ENCODE measurements around the gene KLHL35.

Gene KLHL35

GRCh38 chr11:75443043-75443442 is 10.0 kb upstream of the KLHL35 start:
- H3K27me3 ChIP-seq (ENCODE audit: insufficient read depth, poor library complexity, severe bottlenecking) = peaks cover 12% of the 10 kb centered on the region
- TF ChIP-seq GABPA (IDR thresholded peaks at IDR 0.05; ENCODE audit: low read depth) (no peak), REST (IDR thresholded peaks at IDR 0.05; ENCODE audit: insufficient replicate concordance, low read depth) (no peak), SPI1 (IDR thresholded peaks at IDR 0.05; ENCODE audit: borderline replicate concordance, low read depth) (no peak), CTCF (IDR thresholded peaks at IDR 0.05; ENCODE audit: insufficient read depth, low read length) (no peak), POLR2AphosphoS5 (IDR thresholded peaks at IDR 0.05; ENCODE audit: low read depth) (no peak)

GRCh38 chr11:75442161-75442885 is 9.3 kb upstream of the KLHL35 start:
- H3K27ac ChIP-seq (replicated peaks) = no peak overlapping the region
- TF ChIP-seq CTCF (IDR thresholded peaks at IDR 0.05; ENCODE audit: insufficient read depth, low read length) (no peak), REST (IDR thresholded peaks at IDR 0.05; ENCODE audit: insufficient replicate concordance, low read depth) (no peak), SPI1 (IDR thresholded peaks at IDR 0.05; ENCODE audit: borderline replicate concordance, low read depth) (no peak), GABPA (IDR thresholded peaks at IDR 0.05; ENCODE audit: low read depth) (no peak), POLR2AphosphoS5 (IDR thresholded peaks at IDR 0.05; ENCODE audit: low read depth) (no peak)
- H3K27me3 ChIP-seq (ENCODE audit: insufficient read depth, poor library complexity, severe bottlenecking) = peaks cover 12% of the 10 kb centered on the region

More at GRCh38 chr11:75443043-75443442, 10.0 kb upstream of the KLHL35 start:
- H3K4me3 ChIP-seq (replicated peaks; ENCODE audit: insufficient read depth, low read length) = no peak overlapping the region
- H3K27ac ChIP-seq (replicated peaks) = no peak overlapping the region
- no peak for DNase-seq (ENCODE audit: low read depth in 1 of 2, low spot score in 1 of 2)

GRCh38 chr11:75441804-75442132 is 8.8 kb upstream of the KLHL35 start:
- Histone ChIP-seq H3K27me3 (ENCODE audit: insufficient read depth, poor library complexity, severe bottlenecking) (peaks cover 12% of the 10 kb centered on the region), H3K27ac (replicated peaks) (no peak overlapping the region)
- TF ChIP-seq GABPA (IDR thresholded peaks at IDR 0.05; ENCODE audit: low read depth) (no peak), CTCF (IDR thresholded peaks at IDR 0.05; ENCODE audit: insufficient read depth, low read length) (no peak), SPI1 (IDR thresholded peaks at IDR 0.05; ENCODE audit: borderline replicate concordance, low read depth) (no peak)

More at GRCh38 chr11:75442161-75442885, 9.3 kb upstream of the KLHL35 start:
- DNase-seq (ENCODE audit: low read depth in 1 of 2, low spot score in 1 of 2) = no peak
- H3K4me3 ChIP-seq (replicated peaks; ENCODE audit: insufficient read depth, low read length) = no peak overlapping the region

More at GRCh38 chr11:75441804-75442132, 8.8 kb upstream of the KLHL35 start:
- DNase-seq (ENCODE audit: low read depth in 1 of 2, low spot score in 1 of 2) = no peak
- H3K4me3 ChIP-seq (replicated peaks; ENCODE audit: insufficient read depth, low read length) = no peak overlapping the region
